Hypothalamus (tissue), 51 donors: ENCODE data around the gene MMP14.

Source experiments
- DNase-seq, 51 donors: peaks; one replicate each; lab custom pipeline; 2025; lab: John Stamatoyannopoulos, UW

The MMP14 gene

GRCh38 chr14:22882529-22883172 lies 46.3 kb downstream of the MMP14 start:
- peak in 24 of 51 donors; percentile 5 to 76 (median 33) for DNase-seq

GRCh38 chr14:22883173-22883976 lies 47.0 kb downstream of the MMP14 start, which contains the start of gene REM2:
Gene REM2 (plus strand): TSS chr14:22883222. CDS start chr14:22883288, 66 bp downstream.
- peak in 2 of 51 donors; percentile 27 to 46 for DNase-seq

- peak in 1 of 51 donors; percentile 27 for DNase-seq
Measured at GRCh38 chr14:22884076-22884737, 47.8 kb downstream of the MMP14 start.

- no peak for DNase-seq
Measured at GRCh38 chr14:22884738-22885523, 48.5 kb downstream of the MMP14 start.

GRCh38 chr14:22885975-22886374 lies 49.6 kb downstream of the MMP14 start:
- DNase-seq, result no peak

- peak in 32 of 51 donors; percentile 4 to 68 (median 32) for DNase-seq
Measured at GRCh38 chr14:22886500-22887259, 50.3 kb downstream of the MMP14 start.

GRCh38 chr14:22887260-22887989 lies 51.0 kb downstream of the MMP14 start:
- DNase-seq, result peak in 9 of 51 donors; percentile 11 to 40 (median 26)

GRCh38 chr14:22887990-22888378 lies 51.6 kb downstream of the MMP14 start:
- DNase-seq, result peak in 4 of 51 donors; percentile 9 to 34 (median 24)

- no peak for DNase-seq
Measured at GRCh38 chr14:22888662-22889061, 52.3 kb downstream of the MMP14 start.

- no peak for DNase-seq
Measured at GRCh38 chr14:22890416-22890815, 54.0 kb downstream of the MMP14 start.

- no peak for DNase-seq
Measured at GRCh38 chr14:22892488-22892887, 56.1 kb downstream of the MMP14 start.

GRCh38 chr14:22893706-22894105 lies 57.3 kb downstream of the MMP14 start:
- DNase-seq, result no peak

- DNase-seq, result no peak
Measured at GRCh38 chr14:22895402-22895801, 59.0 kb downstream of the MMP14 start.

- no peak for DNase-seq
Measured at GRCh38 chr14:22896356-22896755, 60.0 kb downstream of the MMP14 start.

GRCh38 chr14:22896760-22897159 lies 60.4 kb downstream of the MMP14 start:
- peak in 5 of 51 donors; percentile 17 to 31 (median 20) for DNase-seq

- no peak for DNase-seq
Measured at GRCh38 chr14:22897357-22897756, 61.0 kb downstream of the MMP14 start.
